NB4 (cell line): ENCODE measurements around the gene RANBP3L.

Experiments used
- DNase-seq: peaks from one replicate; pipeline ENCODE4 v3.0.0; 2010; ENCODE audit warnings: low read depth
- H3K4me3 ChIP-seq: one replicate; pipeline ENCODE4 v1.5.1; 2011; ENCODE audit warnings: mild to moderate bottlenecking, low read depth, low read length, moderate library complexity
- CTCF ChIP-seq: IDR thresholded peaks from one replicate; pipeline ENCODE4 v1.5.1; 2012; ENCODE audit warnings: low read depth, low read length
- MAX ChIP-seq: IDR thresholded peaks from 2 replicates; pipeline ENCODE4 v1.6.1; 2011; ENCODE audit warnings: low read depth, low read length
- MYC ChIP-seq: IDR thresholded peaks from 2 replicates; pipeline ENCODE4 v1.6.1; 2011; ENCODE audit warnings: low read depth, low read length
- POLR2A ChIP-seq: IDR thresholded peaks from 2 replicates; pipeline ENCODE4 v1.6.1; 2011; ENCODE audit warnings: mild to moderate bottlenecking; ENCODE audit not compliant: insufficient read length; ENCODE audit errors: extremely low read depth

Gene RANBP3L

GRCh38 chr5:36236801-36237200, 64.9 kb downstream of the RANBP3L start:
- no peak for DNase-seq
- no peak overlapping the region for H3K4me3 ChIP-seq
- no peak for TF ChIP-seq CTCF
- TF ChIP-seq POLR2A: no peak
- TF ChIP-seq MAX: no peak
- no peak for TF ChIP-seq MYC

GRCh38 chr5:36232533-36232932, 69.2 kb downstream of the RANBP3L start:
- no peak for DNase-seq
- H3K4me3 ChIP-seq: no peak overlapping the region
- no peak for TF ChIP-seq CTCF

- no peak overlapping the region for H3K4me3 ChIP-seq
- DNase-seq: no peak
- no peak for TF ChIP-seq CTCF
- no peak for TF ChIP-seq MAX
- TF ChIP-seq POLR2A: no peak
- no peak for TF ChIP-seq MYC
Observed at GRCh38 chr5:36230151-36230790, 71.4 kb downstream of the RANBP3L start.

GRCh38 chr5:36228505-36228904, 73.2 kb downstream of the RANBP3L start:
- no peak for DNase-seq
- H3K4me3 ChIP-seq: no peak overlapping the region
- TF ChIP-seq MAX (no peak), CTCF (no peak), POLR2A (no peak), MYC (no peak)

GRCh38 chr5:36227046-36227445, 74.7 kb downstream of the RANBP3L start:
- no peak for DNase-seq
- TF ChIP-seq POLR2A (no peak), MYC (no peak), MAX (no peak), CTCF (no peak)

GRCh38 chr5:36222620-36223019, 79.1 kb downstream of the RANBP3L start:
- no peak for TF ChIP-seq CTCF
- TF ChIP-seq POLR2A: no peak
- TF ChIP-seq MYC: no peak
- TF ChIP-seq MAX: no peak
- H3K4me3 ChIP-seq: no peak overlapping the region
- DNase-seq: no peak

More at GRCh38 chr5:36227046-36227445, 74.7 kb downstream of the RANBP3L start:
- H3K4me3 ChIP-seq: no peak overlapping the region
